ENCODE results near the gene CDC45.

GRCh38 chr22:19548964-19549363 lies 69.2 kb downstream of the CDC45 start:
- TF ChIP-seq CTCF (IDR thresholded peaks at IDR 0.05; ENCODE audit: low read depth, low read length, poor library complexity, severe bottlenecking), result no peak
- TF ChIP-seq EZH2phosphoT487 (IDR thresholded peaks at IDR 0.05; ENCODE audit: borderline replicate concordance, low read length), result no peak
